ENCODE results near the gene DCHS2. TPM values are rescaled to one million over a fixed set of nuclear protein-coding genes. Genes with fewer than 3 reads are reported as not detected.

DCHS2 gene
- total RNA-seq, 6 experiments from 2014 or later: not detected

GRCh38 chr4:154526151-154526550 is 34.6 kb upstream of the DCHS2 start:
- no peaks in the 10 kb centered on the region for H3K9me3 Mint-ChIP-seq
- no peak overlapping the region for H3K27ac Mint-ChIP-seq
- DNase-seq: no peak
- no peak for TF ChIP-seq CTCF (IDR thresholded peaks at IDR 0.05)
- H3K4me1 Mint-ChIP-seq (ENCODE audit: low read depth): no peaks in the 10 kb centered on the region
- no peaks in the 10 kb centered on the region for H3K36me3 Mint-ChIP-seq (ENCODE audit: low read depth)
- no peak overlapping the region for H3K4me3 Mint-ChIP-seq
- H3K27me3 Mint-ChIP-seq (ENCODE audit: insufficient read depth): peaks cover 7% of the 10 kb centered on the region

GRCh38 chr4:154521607-154522006 is 30.0 kb upstream of the DCHS2 start:
- TF ChIP-seq CTCF (IDR thresholded peaks at IDR 0.05): no peak
- H3K9me3 Mint-ChIP-seq: no peaks in the 10 kb centered on the region
- H3K27me3 Mint-ChIP-seq (ENCODE audit: insufficient read depth): peaks cover 4% of the 10 kb centered on the region
- H3K27ac Mint-ChIP-seq: no peak overlapping the region
- no peak overlapping the region for H3K4me3 Mint-ChIP-seq
- no peaks in the 10 kb centered on the region for H3K4me1 Mint-ChIP-seq (ENCODE audit: low read depth)
- H3K36me3 Mint-ChIP-seq (ENCODE audit: low read depth): no peaks in the 10 kb centered on the region
- no peak for DNase-seq

- Mint-ChIP-seq H3K36me3 (ENCODE audit: low read depth) (no peaks in the 10 kb centered on the region), H3K27me3 (ENCODE audit: insufficient read depth) (peaks cover 6% of the 10 kb centered on the region), H3K9me3 (no peaks in the 10 kb centered on the region), H3K4me3 (no peak overlapping the region), H3K27ac (no peak overlapping the region), H3K4me1 (ENCODE audit: low read depth) (no peaks in the 10 kb centered on the region)
- TF ChIP-seq CTCF (IDR thresholded peaks at IDR 0.05): no peak
- DNase-seq: no peak
Observed at GRCh38 chr4:154519214-154519613, 27.6 kb upstream of the DCHS2 start.

- DNase-seq: no peak
- H3K4me1 Mint-ChIP-seq (ENCODE audit: low read depth): no peaks in the 10 kb centered on the region
- H3K4me3 Mint-ChIP-seq: no peak overlapping the region
- no peak for TF ChIP-seq CTCF (IDR thresholded peaks at IDR 0.05)
- H3K27ac Mint-ChIP-seq: no peak overlapping the region
- no peaks in the 10 kb centered on the region for H3K36me3 Mint-ChIP-seq (ENCODE audit: low read depth)
- peaks cover 6% of the 10 kb centered on the region for H3K27me3 Mint-ChIP-seq (ENCODE audit: insufficient read depth)
- no peaks in the 10 kb centered on the region for H3K9me3 Mint-ChIP-seq
Observed at GRCh38 chr4:154517591-154517990, 26.0 kb upstream of the DCHS2 start.

GRCh38 chr4:154516318-154517029 is 24.9 kb upstream of the DCHS2 start:
- DNase-seq: no peak
- H3K4me1 Mint-ChIP-seq (ENCODE audit: low read depth): no peaks in the 10 kb centered on the region
- no peaks in the 10 kb centered on the region for H3K36me3 Mint-ChIP-seq (ENCODE audit: low read depth)
- no peaks in the 10 kb centered on the region for H3K9me3 Mint-ChIP-seq
- no peak overlapping the region for H3K27ac Mint-ChIP-seq
- no peak for TF ChIP-seq CTCF (IDR thresholded peaks at IDR 0.05)
- H3K4me3 Mint-ChIP-seq: no peak overlapping the region
- H3K27me3 Mint-ChIP-seq (ENCODE audit: insufficient read depth): peaks cover 6% of the 10 kb centered on the region
